Activated CD8-positive, alpha-beta memory T cell treated with anti-CD3 and anti-CD28 coated beads, Interleukin-2, amount 10 ng/mL, durations not matched to agents 7 days and 5 days (primary cell): ENCODE measurements around the gene MOXD1. TPM values are rescaled to one million over a fixed set of nuclear protein-coding genes. Genes with fewer than 3 reads are reported as not detected.
A peak's percentile ranks its signal among the peaks of the same experiment; 100 is the strongest.
"Not testable (repeated sequence)": the region's sequence is repeated elsewhere in the genome, so short reads cannot be mapped to it uniquely, and the experiment has no call there.

Experiments
- ATAC-seq: fragments of 150-1000 bp; cut with Tn5 transposase; one replicate; pipeline ENCODE4 v1.10.0; 2021; ENCODE audit warnings: moderate library complexity
- CTCF ChIA-PET: fragments of 350-600 bp; sonication (Branson Sonifier 250); formaldehyde crosslinking; loops from one replicate; lab custom pipeline; 2021; ENCODE audit warnings: antibody characterized with exemption; lab: Charles Lee
- DNase-seq: peaks from one replicate; pipeline ENCODE4 v3.0.0-alpha.2; 2020
- H3K27ac Mint-ChIP-seq: one replicate; pipeline ENCODE4 v1.8.0; 2021; ENCODE audit warnings: mild to moderate bottlenecking, mixed read lengths
- H3K27me3 Mint-ChIP-seq: one replicate; pipeline ENCODE4 v1.8.0; 2021; ENCODE audit warnings: mixed read lengths
- H3K36me3 Mint-ChIP-seq: one replicate; pipeline ENCODE4 v1.8.0; 2021; ENCODE audit warnings: mild to moderate bottlenecking, mixed read lengths
- H3K4me1 Mint-ChIP-seq: one replicate; pipeline ENCODE4 v1.8.0; 2021; ENCODE audit warnings: mixed read lengths
- H3K4me3 Mint-ChIP-seq: one replicate; pipeline ENCODE4 v1.8.0; 2021; ENCODE audit warnings: mild to moderate bottlenecking, moderate library complexity, mixed read lengths
- H3K9me3 Mint-ChIP-seq: one replicate; pipeline ENCODE4 v1.8.0; 2022; ENCODE audit warnings: low read depth, mixed read lengths
- total RNA-seq, 2 experiments: library from RNA; stranded (reverse); gene quantifications; one replicate each; pipeline ENCODE4 v1.2.3, GENCODE V29; 2021

The MOXD1 gene
- total RNA-seq, 2 experiments from 2014 or later = 0.45 TPM; not detected in 1

DNA sequence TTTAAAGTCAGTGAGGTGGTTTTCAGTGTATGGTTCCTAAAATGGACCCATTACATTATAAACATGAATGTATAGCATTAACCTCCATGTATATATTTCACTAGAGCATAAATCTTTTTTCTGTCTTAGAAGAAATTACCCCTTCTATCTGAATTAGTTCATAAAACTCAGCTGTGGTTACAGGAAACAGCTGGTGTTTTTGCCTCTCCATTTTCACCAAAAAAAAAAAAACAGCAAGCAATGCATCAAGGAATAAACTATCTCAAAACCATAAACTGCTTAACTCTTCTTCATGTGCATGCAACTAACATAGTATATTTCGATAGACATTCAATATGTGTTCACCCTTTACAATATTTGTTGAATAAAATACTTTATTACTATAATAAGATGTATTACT, 40.2 kb downstream of the MOXD1 start:
- H3K4me1 Mint-ChIP-seq = peaks cover 16% of the 10 kb centered on the region
- no peaks in the 10 kb centered on the region for H3K36me3 Mint-ChIP-seq
- H3K27ac Mint-ChIP-seq = no peak overlapping the region
- H3K9me3 Mint-ChIP-seq = no peaks in the 10 kb centered on the region
- DNase-seq (no peak), ATAC-seq (no peak)
- no peak overlapping the region for H3K4me3 Mint-ChIP-seq
- CTCF ChIA-PET = interaction anchor here (1.4 kb wide), 1 partner anchor 82 kb away, joined by 5 read pairs; no protein-coding TSS in a partner anchor
- H3K27me3 Mint-ChIP-seq = peaks cover 40% of the 10 kb centered on the region

DNA sequence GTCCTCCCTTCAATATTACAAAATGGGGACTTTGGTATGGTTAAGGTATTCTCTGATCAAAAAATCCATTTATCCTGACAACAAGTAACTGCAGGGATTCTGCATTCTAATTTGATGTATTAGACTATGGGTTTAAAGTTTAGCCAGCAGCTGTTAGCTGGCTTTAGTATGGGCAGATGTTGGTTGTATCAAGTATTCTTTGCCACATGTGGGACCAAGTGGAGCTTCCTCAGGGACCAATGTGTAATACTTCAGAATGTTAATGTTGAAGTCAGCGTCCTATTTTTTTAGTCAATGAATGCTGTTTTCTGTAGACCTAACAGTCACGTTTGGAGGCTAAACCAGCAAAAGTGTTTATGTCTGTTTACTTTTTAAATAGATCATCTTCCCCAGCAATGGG, 41.4 kb downstream of the MOXD1 start:
- Mint-ChIP-seq H3K9me3 (no peaks in the 10 kb centered on the region), H3K27me3 (peaks cover 39% of the 10 kb centered on the region), H3K36me3 (peaks cover 4% of the 10 kb centered on the region), H3K27ac (no peak overlapping the region), H3K4me1 (peaks cover 12% of the 10 kb centered on the region), H3K4me3 (no peak overlapping the region)
- CTCF ChIA-PET = no interaction called here
- DNase-seq (no peak), ATAC-seq (no peak)

DNA sequence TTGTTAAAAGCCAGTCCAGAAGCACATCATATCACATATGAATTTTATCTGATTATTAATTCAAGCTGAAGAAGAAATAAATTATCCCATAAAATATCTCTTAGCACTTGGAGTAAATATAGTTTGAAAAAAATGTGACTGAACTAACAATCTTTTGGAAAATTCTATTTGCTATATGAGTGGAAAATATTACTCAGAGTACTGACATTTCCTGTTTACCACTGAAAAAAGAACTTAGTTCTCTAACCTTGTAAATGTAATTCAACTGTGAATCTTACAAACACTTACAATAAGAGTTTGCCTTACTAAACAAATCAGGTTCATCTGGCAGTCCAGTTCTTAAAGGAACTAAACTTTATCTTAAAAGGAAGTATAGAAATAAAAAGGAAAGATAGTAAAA, 44.2 kb downstream of the MOXD1 start:
- no peaks in the 10 kb centered on the region for H3K9me3 Mint-ChIP-seq
- H3K36me3 Mint-ChIP-seq = peaks cover 6% of the 10 kb centered on the region
- CTCF ChIA-PET = no interaction called here
- H3K4me1 Mint-ChIP-seq = peaks cover 14% of the 10 kb centered on the region
- H3K4me3 Mint-ChIP-seq = no peak overlapping the region
- no peak overlapping the region for H3K27ac Mint-ChIP-seq
- DNase-seq = no peak
- H3K27me3 Mint-ChIP-seq = peaks cover 20% of the 10 kb centered on the region
- ATAC-seq = no peak

DNA sequence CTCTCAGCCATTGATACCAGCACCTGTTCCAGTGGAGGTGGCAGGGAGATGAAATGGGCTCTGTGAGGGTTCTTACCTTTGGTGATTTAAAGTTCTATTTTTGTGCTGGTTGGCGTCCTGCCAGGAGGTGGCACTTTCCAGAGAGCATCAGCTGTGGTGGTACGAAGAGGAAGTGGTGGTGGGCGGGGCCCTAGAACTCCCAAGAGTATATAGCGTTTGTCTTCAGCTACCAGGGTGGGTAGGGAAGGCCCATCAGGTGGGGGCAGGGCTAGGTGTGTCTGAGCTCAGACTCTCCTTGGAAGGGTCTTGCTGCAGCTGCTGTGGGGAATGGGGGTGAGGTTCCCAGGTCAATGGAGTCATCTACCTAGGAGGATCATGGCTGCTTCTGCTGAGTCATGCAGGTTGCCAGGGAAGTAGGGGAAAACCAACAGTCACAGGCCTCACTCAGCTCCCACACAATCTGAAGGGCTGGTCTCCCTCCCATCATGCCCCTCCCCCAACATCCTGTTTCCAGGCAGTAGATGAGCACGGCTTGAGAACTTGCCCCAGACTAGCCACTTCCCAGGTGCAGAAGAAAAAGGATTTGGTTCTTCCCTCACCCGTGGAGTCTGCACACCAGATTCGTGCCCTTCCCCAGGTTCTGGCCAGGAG, 46.6 kb downstream of the MOXD1 start:
- Mint-ChIP-seq H3K9me3 (no peaks in the 10 kb centered on the region), H3K36me3 (peaks cover 6% of the 10 kb centered on the region), H3K4me3 (no peak overlapping the region), H3K27me3 (peaks cover 14% of the 10 kb centered on the region), H3K27ac (peak overlapping the region; percentile 22), H3K4me1 (peaks cover 16% of the 10 kb centered on the region)
- peak; percentile 54 for DNase-seq
- CTCF ChIA-PET = interaction anchor here (0.6 to 3.3 kb wide), 2 partner anchors 75 to 76 kb away, joined by 3 to 8 read pairs; no protein-coding TSS in a partner anchor
- no peak for ATAC-seq

DNA sequence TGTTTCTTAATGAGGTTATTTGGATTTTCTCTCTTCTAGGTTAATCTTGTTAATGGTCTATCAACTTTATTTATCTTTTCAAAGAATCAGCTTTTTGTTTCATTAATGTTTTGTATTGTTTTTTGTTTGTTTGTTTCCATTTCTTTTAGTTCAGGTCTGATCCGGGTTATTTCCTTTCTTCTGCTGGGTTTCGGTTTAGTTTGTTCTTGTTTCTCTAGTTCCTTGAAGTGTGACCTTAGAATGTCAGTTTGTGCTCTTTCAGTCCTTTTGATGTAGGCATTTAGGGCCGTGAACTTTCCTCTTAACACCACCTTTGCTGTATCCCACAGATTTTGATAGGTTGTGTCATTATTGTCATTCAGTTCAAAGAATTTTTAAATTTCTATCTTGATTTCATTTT, 49.3 kb downstream of the MOXD1 start:
- H3K27ac Mint-ChIP-seq, CTCF ChIA-PET, H3K4me3 Mint-ChIP-seq, H3K36me3 Mint-ChIP-seq, ATAC-seq, H3K9me3 Mint-ChIP-seq, DNase-seq, H3K27me3 Mint-ChIP-seq: not testable (repeated sequence)
- peaks cover 14% of the 10 kb centered on the region for H3K4me1 Mint-ChIP-seq

DNA sequence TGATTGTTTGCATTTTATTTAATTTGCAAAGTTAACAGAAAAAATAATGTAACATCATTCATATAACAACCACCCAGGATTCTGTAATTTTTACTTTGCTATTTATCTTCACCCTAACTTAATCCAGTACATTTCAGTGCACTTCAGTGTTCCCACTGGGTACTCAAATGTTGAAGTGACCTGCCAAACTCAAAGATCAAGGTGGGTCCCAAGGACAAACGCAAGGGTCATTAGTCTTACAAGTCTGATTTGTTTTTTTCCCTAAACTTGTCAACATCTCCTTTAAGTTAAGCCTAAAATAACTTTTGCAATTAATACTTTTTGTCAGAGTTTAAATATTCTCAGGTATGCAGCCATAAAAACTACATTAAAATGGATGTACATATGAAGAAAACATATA, 53.0 kb downstream of the MOXD1 start:
- CTCF ChIA-PET = no interaction called here
- DNase-seq (no peak), ATAC-seq (no peak)
- Mint-ChIP-seq H3K4me3 (no peak overlapping the region), H3K9me3 (no peaks in the 10 kb centered on the region), H3K27me3 (peaks cover 6% of the 10 kb centered on the region), H3K4me1 (peaks cover 2% of the 10 kb centered on the region), H3K27ac (no peak overlapping the region), H3K36me3 (peaks cover 1% of the 10 kb centered on the region)

DNA sequence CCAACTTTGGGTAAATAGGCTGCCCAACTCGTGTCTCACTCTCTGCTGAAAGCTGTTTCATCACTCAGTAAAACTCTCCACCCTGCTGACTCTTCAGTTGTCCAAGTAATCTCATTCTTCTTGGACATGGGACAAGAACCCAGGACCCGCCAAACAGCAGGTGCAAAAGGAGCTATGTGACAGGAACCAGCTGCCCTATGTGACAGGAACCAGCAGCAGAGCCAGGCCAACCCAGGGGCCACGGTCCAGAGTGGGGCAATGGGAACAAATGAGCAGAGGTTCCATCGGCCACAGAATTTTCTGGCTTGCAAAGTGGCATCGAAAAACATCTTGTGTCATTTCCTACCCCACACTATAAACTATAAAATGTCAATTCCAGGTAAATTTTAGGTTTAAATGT, 56.5 kb downstream of the MOXD1 start:
- Mint-ChIP-seq H3K27me3 (peaks cover 4% of the 10 kb centered on the region), H3K36me3 (peaks cover 1% of the 10 kb centered on the region), H3K4me3 (no peak overlapping the region), H3K9me3 (no peaks in the 10 kb centered on the region), H3K27ac (no peak overlapping the region), H3K4me1 (no peaks in the 10 kb centered on the region)
- ATAC-seq (no peak), DNase-seq (no peak)
- CTCF ChIA-PET = no interaction called here

DNA sequence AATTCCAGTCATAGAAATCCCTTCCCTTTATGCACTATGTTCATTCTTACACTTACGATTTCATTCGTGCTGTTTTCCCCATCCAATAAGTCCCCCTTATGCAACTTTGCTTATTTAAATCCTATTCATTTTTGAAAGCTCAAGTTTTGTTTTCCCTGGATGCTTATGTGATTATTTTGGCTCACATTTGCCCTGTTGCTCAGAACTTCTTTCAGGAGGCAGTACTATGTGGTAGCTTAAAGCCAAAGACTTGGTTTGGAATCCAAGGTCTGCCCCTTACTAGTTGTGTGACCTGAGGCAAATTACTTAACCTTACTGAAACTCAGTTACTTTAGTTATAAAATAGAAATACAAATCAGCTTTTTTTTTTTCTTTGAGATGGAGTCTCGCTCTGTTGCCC, 59.6 kb downstream of the MOXD1 start:
- DNase-seq (no peak), ATAC-seq (no peak)
- H3K4me3 Mint-ChIP-seq = no peak overlapping the region
- peaks cover 1% of the 10 kb centered on the region for H3K36me3 Mint-ChIP-seq
- no peaks in the 10 kb centered on the region for H3K4me1 Mint-ChIP-seq
- no peak overlapping the region for H3K27ac Mint-ChIP-seq
- CTCF ChIA-PET = no interaction called here
- H3K27me3 Mint-ChIP-seq = peaks cover 8% of the 10 kb centered on the region
- no peaks in the 10 kb centered on the region for H3K9me3 Mint-ChIP-seq

DNA sequence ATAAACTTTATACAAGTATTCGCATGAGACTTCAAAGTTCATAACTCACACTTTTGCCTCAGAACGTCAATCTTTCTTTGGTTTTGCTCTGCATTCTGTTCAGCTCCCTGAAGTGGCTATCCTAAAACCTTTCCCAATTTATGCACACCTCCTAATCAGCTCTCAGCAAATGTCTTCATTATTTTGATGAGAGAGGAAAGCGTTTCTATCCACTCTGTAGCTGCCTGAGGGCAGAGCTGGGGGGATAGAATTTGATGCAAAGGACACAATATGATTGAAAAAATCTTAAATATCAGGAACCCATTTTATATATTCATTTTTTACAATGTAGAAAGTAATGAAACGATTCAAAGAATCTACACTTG, 66.8 kb downstream of the MOXD1 start:
- ATAC-seq (no peak), DNase-seq (no peak)
- Mint-ChIP-seq H3K4me1 (no peaks in the 10 kb centered on the region), H3K27me3 (peaks cover 5% of the 10 kb centered on the region), H3K36me3 (no peaks in the 10 kb centered on the region), H3K4me3 (no peak overlapping the region), H3K9me3 (no peaks in the 10 kb centered on the region), H3K27ac (no peak overlapping the region)
- CTCF ChIA-PET = interaction anchor here (1.6 kb wide), 1 partner anchor 55 kb away, joined by 5 read pairs; no protein-coding TSS in a partner anchor

DNA sequence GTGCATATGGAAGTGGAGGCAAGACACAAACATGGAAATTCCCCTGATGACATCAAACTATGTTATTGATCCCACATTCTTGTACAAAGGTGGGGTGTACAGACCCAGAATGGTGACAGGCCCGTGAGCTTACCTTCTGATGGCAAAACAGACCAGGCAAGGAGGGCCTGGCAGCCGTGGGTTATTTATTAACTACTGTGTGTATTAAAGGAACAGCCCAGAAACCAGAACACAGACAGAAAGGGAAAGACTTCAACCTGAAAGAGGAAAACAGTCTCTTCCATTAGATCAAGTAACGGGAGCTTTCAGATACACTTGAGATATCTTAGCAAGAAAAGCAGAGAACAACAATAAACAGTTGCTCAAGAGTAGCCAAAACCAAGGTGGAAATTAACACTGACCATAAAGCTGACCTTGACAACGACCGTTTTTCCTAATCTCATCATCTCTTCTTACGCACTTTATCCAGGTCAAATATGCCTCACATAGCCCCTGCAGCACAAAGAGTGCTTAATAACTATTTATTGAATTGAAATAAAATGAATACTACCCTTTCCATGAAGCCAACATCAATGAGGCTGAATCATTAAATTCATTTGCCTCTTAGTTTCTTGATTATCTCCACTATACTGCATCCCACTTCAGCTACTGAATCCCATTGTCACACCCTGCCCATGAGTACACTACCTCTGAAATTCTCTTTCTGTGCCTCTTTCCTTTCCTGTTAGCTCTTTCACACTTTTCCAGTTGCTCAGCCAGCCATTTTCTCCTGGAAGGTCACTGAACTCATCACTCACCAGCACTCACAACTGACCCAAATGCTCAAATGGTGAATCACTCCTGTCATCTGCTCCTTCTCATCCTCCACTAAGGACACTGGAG, 67.4 kb downstream of the MOXD1 start:
- DNase-seq (no peak), ATAC-seq (no peak)
- Mint-ChIP-seq H3K27me3 (peaks cover 8% of the 10 kb centered on the region), H3K27ac (no peak overlapping the region), H3K36me3 (no peaks in the 10 kb centered on the region), H3K4me3 (no peak overlapping the region), H3K9me3 (no peaks in the 10 kb centered on the region), H3K4me1 (no peaks in the 10 kb centered on the region)
- CTCF ChIA-PET = interaction anchor here (1.6 kb wide), 1 partner anchor 54 kb away, joined by 5 read pairs; no protein-coding TSS in a partner anchor

DNA sequence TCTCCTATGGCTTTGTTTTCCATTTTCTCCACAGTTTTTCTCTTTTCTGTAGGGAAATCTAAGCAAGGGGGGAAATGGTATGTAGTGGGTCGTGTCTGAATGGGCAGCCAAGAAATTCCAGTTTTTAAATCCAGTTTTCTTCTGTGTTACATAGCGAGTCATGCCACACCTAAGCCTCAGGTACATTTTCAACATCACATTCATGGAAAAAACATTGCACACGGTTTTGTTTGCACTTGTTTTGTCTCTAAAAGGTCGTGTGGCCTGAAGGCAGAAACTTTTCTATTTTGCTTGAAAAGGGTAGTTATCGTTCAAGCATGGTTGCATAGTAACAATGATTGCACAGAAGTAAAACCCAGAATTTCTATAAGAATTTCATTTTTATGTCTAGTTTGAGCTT, 70.5 kb downstream of the MOXD1 start:
- Mint-ChIP-seq H3K27ac (no peak overlapping the region), H3K4me1 (no peaks in the 10 kb centered on the region), H3K27me3 (peaks cover 3% of the 10 kb centered on the region), H3K36me3 (no peaks in the 10 kb centered on the region), H3K9me3 (no peaks in the 10 kb centered on the region), H3K4me3 (no peak overlapping the region)
- DNase-seq (no peak), ATAC-seq (no peak)
- CTCF ChIA-PET = no interaction called here

DNA sequence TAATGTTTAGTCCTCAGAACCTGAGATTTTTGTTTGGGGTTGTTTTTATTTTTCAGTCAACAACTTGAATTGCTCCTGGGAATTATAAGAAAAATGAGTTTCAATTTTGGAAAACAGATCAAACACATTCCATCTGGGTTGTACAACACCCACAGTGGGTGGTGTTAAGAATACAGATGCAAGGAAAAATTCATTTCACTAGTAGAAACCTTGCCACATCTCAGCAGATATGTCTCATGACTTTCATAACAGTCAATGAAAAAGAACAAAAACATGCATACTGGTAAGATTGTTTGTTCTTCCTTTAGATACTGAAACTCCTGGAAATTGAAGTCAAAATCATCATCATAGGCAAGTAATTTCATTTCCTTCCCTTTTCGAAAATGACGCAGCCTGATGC, 78.9 kb downstream of the MOXD1 start:
- no peak overlapping the region for H3K4me3 Mint-ChIP-seq
- no peaks in the 10 kb centered on the region for H3K4me1 Mint-ChIP-seq
- H3K27ac Mint-ChIP-seq = no peak overlapping the region
- peaks cover 6% of the 10 kb centered on the region for H3K27me3 Mint-ChIP-seq
- no peaks in the 10 kb centered on the region for H3K9me3 Mint-ChIP-seq
- no peak for ATAC-seq
- no peaks in the 10 kb centered on the region for H3K36me3 Mint-ChIP-seq
- CTCF ChIA-PET = interaction anchor here (1.8 kb wide), 1 partner anchor 43 kb away, joined by 7 read pairs; no protein-coding TSS in a partner anchor
- no peak for DNase-seq

DNA sequence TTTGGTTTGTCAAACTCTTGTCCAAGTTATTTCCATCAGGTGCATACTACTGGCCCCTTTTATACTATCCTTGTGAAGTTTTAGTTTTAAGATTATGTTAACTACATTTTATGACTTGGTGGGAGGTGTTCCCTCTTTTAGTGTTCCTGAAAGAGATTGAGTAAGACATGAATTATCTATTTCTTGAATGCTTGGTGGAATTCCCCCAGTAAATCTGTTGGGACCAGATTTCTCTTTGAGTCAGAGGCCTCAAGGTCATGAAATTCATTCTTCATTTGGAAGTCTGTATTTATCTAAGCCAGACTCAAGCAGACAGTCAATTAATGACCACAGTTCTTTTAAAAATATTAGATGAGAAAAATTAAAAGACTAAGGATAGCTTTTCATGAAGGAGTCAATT, 81.3 kb downstream of the MOXD1 start:
- H3K27me3 Mint-ChIP-seq = peaks cover 6% of the 10 kb centered on the region
- H3K36me3 Mint-ChIP-seq = no peaks in the 10 kb centered on the region
- CTCF ChIA-PET = interaction anchor here (1.0 to 1.7 kb wide), 2 partner anchors 16 to 40 kb away, joined by 3 to 4 read pairs; no protein-coding TSS in a partner anchor
- H3K4me3 Mint-ChIP-seq = no peak overlapping the region
- no peaks in the 10 kb centered on the region for H3K4me1 Mint-ChIP-seq
- ATAC-seq (no peak), DNase-seq (no peak)
- H3K9me3 Mint-ChIP-seq = peaks cover 2% of the 10 kb centered on the region
- H3K27ac Mint-ChIP-seq = no peak overlapping the region
